Esophagus muscularis mucosa (tissue), 4 donors: ENCODE data around the gene C10orf71. TPM values are rescaled to one million over a fixed set of nuclear protein-coding genes. Genes with fewer than 3 reads are reported as not detected.

ENCODE experiments used
- DNase-seq: peaks from one replicate; pipeline ENCODE4 v3.0.0-alpha.2; 2017; ENCODE audit errors: extremely low spot score
- H3K27ac ChIP-seq, 4 donors: fragments of 200-600 bp; sonication (generic); replicated peaks in 1 of 4; 1 replicate in 3 of 4; 2 replicates in 1 of 4; pipeline ENCODE4 v1.5.1; 2016 to 2019; ENCODE audit warnings: mild to moderate bottlenecking in 1 of 4
- H3K27me3 ChIP-seq, 4 donors: fragments of 200-600 bp; sonication (generic); one replicate each; pipeline versions ENCODE4 v1.5.1 to v1.6.0; 2016 to 2019
- H3K36me3 ChIP-seq, 4 donors: fragments of 200-600 bp; sonication (generic); one replicate each; pipeline ENCODE4 v1.5.1; 2016 to 2019
- H3K4me1 ChIP-seq, 4 donors: fragments of 200-600 bp; sonication (generic); one replicate each; pipeline ENCODE4 v1.5.1; 2016 to 2019
- H3K4me3 ChIP-seq, 4 donors: fragments of 200-600 bp; sonication (generic); 1 replicate in 2 of 4; 2 replicates in 2 of 4; pipeline ENCODE4 v1.5.1; 2016 to 2019; ENCODE audit warnings: mild to moderate bottlenecking in 4 of 4, moderate library complexity in 1 of 4
- H3K9me3 ChIP-seq, 4 donors: fragments of 200-600 bp; sonication (generic); 1 replicate in 3 of 4; 2 replicates in 1 of 4; pipeline ENCODE4 v1.5.1; 2016 to 2019
- EP300 ChIP-seq: sonication (generic); formaldehyde crosslinking; IDR thresholded peaks from one replicate; pipeline ENCODE4 v1.6.1; 2017; ENCODE audit warnings: antibody characterized with exemption
- POLR2A ChIP-seq: fragments of 450-650 bp; IDR thresholded peaks from one replicate; pipeline ENCODE4 v1.6.1; 2017; ENCODE audit warnings: antibody characterized with exemption, moderate library complexity, mild to moderate bottlenecking, low read depth
- POLR2AphosphoS5 ChIP-seq, 2 donors: sonication (generic); formaldehyde crosslinking; IDR thresholded peaks; one replicate each; pipeline ENCODE4 v1.6.1; 2017; ENCODE audit warnings: antibody characterized with exemption in 2 of 2
- WGBS: methylation state at CpG from one replicate; pipeline ENCODE4 v1.1.5; 2018; 5-methylcytosine and 5-hydroxymethylcytosine counted together
- intact Hi-C: fragments of 100-400 bp; cut with DNase I; formaldehyde crosslinking; loops from one replicate; pipeline ENCODE4 v1.15.1; 2023
- total RNA-seq, 4 donors: library from RNA; depleted of rRNA; stranded (reverse); fragments of >200 nt; gene quantifications; one replicate each; pipeline versions ENCODE4 v1.1.0 to v1.2.1, GENCODE V29; 2016
- TF ChIP-seq, protein P1 (sequence below), 3 experiments: fragments of 200-600 bp in 2 of 3; fragments of 450-650 bp in 1 of 3; sonication (generic) in 2 of 3; IDR thresholded peaks; one replicate each; pipeline ENCODE4 v1.5.1; 2017 to 2019; ENCODE audit warnings: antibody characterized with exemption in 3 of 3, mild to moderate bottlenecking in 2 of 3, moderate library complexity in 1 of 3

C10orf71 gene
- total RNA-seq, 4 donors from 2014 or later, result 0.06 to 0.42 TPM; not detected in 2

DNA sequence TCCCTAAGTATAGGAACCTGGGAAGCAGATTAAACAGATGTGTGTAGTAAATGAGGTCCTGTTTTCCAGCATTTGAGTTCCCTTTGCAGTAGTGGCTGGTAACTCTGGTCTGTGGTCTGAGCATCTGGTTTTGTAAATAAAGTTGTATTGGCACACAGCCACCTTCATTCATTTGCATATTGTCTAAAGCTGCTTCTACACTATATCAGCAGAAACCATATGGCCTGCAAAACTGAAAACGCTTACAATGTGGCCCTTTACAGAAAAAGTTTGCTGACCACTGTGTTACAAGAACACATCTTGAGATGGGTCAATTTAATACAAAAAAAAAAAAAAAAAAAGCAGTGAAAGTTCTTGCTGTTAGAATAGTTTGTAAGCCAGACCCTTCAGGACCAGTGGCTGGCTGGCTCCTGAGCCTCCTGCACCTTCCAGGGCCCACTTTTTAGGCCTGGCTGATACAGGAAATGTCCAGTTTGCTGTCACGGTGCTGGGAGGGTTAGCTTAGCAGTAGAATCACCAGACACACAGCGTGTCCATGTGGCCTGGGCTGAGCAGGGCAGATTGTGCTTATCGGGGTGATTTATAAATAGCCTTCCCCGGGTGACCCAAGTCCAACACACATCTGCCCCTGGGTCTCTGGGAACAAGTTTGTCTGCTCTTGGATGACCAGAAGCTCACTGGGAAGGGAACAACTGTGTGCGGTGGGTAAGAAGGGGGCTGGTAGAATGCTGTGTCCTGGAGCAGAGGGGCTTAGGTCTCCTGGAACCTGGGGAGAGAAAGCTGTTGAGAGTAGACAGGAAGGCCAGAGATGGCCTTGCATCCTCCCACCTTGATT, 1.4 kb downstream of the C10orf71 start:
- no peaks in the 10 kb centered on the region for H3K36me3 ChIP-seq
- no peak for TF ChIP-seq EP300
- no peak for TF ChIP-seq POLR2AphosphoS5 (IDR thresholded peaks at IDR 0.05)
- TF ChIP-seq, protein P1, sequence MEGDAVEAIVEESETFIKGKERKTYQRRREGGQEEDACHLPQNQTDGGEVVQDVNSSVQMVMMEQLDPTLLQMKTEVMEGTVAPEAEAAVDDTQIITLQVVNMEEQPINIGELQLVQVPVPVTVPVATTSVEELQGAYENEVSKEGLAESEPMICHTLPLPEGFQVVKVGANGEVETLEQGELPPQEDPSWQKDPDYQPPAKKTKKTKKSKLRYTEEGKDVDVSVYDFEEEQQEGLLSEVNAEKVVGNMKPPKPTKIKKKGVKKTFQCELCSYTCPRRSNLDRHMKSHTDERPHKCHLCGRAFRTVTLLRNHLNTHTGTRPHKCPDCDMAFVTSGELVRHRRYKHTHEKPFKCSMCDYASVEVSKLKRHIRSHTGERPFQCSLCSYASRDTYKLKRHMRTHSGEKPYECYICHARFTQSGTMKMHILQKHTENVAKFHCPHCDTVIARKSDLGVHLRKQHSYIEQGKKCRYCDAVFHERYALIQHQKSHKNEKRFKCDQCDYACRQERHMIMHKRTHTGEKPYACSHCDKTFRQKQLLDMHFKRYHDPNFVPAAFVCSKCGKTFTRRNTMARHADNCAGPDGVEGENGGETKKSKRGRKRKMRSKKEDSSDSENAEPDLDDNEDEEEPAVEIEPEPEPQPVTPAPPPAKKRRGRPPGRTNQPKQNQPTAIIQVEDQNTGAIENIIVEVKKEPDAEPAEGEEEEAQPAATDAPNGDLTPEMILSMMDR (IDR thresholded peaks at IDR 0.05), result no peak
- no peak for TF ChIP-seq POLR2A
- peaks cover 15 to 23% (median 16%) of the 10 kb centered on the region in 4 donors for H3K4me1 ChIP-seq
- peaks cover 0 to 14% (median 0%) of the 10 kb centered on the region in 4 donors for H3K27me3 ChIP-seq
- WGBS, result 79% methylated on average over 6 of the region's 6 CpGs
- H3K9me3 ChIP-seq, result no peaks in the 10 kb centered on the region
- intact Hi-C loops, result no loop called here
- no peak for DNase-seq
- H3K4me3 ChIP-seq, result no peak overlapping the region
- H3K27ac ChIP-seq, result no peak overlapping the region

DNA sequence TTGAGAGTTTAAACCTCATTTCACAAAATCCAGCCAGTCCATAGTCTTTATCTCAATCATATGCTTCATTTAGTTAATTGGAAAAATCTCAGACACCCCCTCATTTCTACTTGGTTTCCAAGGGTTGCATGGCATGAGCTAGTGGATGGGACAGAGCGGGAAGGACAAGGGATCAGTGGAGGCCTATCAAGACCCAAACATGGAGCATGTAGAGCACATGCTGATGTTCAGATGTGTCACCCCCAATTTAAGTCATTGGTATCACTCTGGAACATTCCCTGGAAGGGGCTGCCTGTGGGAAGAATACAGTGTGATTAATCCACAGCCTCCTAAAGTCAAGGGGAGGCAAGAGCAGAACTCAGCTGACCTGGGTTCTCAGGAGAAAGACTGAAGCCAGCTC, 2.3 kb downstream of the C10orf71 start:
- 100% methylated on average over 1 of the region's 1 CpG for WGBS
- Histone ChIP-seq H3K4me1 (peaks cover 11 to 23% (median 15%) of the 10 kb centered on the region in 4 donors), H3K27ac (no peak overlapping the region), H3K4me3 (no peak overlapping the region), H3K36me3 (no peaks in the 10 kb centered on the region), H3K27me3 (peaks cover 0 to 11% (median 0%) of the 10 kb centered on the region in 4 donors), H3K9me3 (no peaks in the 10 kb centered on the region)
- TF ChIP-seq EP300 (no peak), POLR2AphosphoS5 (IDR thresholded peaks at IDR 0.05) (no peak)
- TF ChIP-seq, protein P1 (IDR thresholded peaks at IDR 0.05), result no peak
- intact Hi-C loops, result no loop called here
- no peak for DNase-seq

DNA sequence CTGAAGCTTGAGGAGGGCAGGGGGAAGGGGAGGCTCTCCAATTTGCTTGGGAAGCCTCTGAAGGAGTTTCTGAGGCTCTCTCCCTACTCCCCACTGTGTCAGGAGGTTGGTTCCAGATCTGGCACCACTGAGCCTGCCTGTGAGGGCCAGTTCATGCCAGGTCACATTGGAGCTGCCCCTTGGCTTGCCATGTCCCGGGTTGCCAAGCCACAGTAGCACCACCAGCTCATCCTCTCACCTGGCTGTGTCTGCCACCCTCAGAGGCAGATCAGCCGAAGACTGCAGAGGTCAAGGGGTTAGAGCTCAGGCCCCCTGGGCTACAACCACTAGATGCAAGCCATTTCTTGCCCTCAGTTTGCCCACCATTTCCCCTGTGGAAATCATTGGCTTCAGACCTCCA, 3.1 kb downstream of the C10orf71 start:
- Histone ChIP-seq H3K27me3 (peaks cover 0 to 9% (median 0%) of the 10 kb centered on the region in 4 donors), H3K4me3 (no peak overlapping the region), H3K27ac (no peak overlapping the region), H3K9me3 (no peaks in the 10 kb centered on the region), H3K4me1 (peaks cover 11 to 23% (median 15%) of the 10 kb centered on the region in 4 donors), H3K36me3 (no peaks in the 10 kb centered on the region)
- DNase-seq, result no peak
- intact Hi-C loops, result no loop called here
- no CpG with 5 or more reads among the region's 2 CpGs for WGBS
- TF ChIP-seq POLR2A, result no peak
- TF ChIP-seq EP300, result no peak
- TF ChIP-seq, protein P1 (IDR thresholded peaks at IDR 0.05), result no peak
- TF ChIP-seq POLR2AphosphoS5 (IDR thresholded peaks at IDR 0.05), result no peak

DNA sequence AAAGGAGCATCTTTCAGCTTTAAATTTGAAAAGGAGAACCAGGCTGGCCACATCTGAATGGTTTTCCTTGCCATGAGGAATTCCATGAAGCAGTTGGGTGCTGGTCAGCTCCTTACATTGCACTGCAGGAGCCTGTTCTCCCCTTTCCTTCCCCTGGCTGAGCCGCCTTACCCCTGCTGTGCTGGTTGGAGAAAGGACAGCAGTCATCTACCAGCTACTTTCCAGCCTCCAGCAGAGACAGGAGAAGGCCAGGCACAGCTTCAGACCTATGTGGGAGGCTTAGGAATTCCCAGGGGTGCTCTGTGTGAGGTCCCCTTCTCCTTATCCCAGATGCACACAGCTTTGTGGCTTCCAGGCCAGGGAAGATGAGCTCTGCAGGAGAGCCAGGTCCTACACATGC, 4.7 kb downstream of the C10orf71 start:
- intact Hi-C loops, result no loop called here
- Histone ChIP-seq H3K9me3 (no peaks in the 10 kb centered on the region), H3K4me1 (peaks cover 0 to 13% (median 6%) of the 10 kb centered on the region in 4 donors), H3K27me3 (peaks cover 0 to 9% (median 0%) of the 10 kb centered on the region in 4 donors), H3K36me3 (peaks cover 0 to under 1% (median 0%) of the 10 kb centered on the region in 4 donors), H3K27ac (no peak overlapping the region), H3K4me3 (no peak overlapping the region)
- no CpG with 5 or more reads among the region's 1 CpG for WGBS
- no peak for DNase-seq
- TF ChIP-seq EP300 (no peak), POLR2A (no peak), POLR2AphosphoS5 (IDR thresholded peaks at IDR 0.05) (no peak)
- TF ChIP-seq, protein P1 (IDR thresholded peaks at IDR 0.05), result no peak
